Stimulated activated CD4-positive, alpha-beta T cell treated with anti-CD3 and anti-CD28 coated beads, Interleukin-12 subunit alpha, Interleukin-12 subunit beta, amount 100 ng/mL, for 48 hours (primary cell): ENCODE measurements around the gene KRTAP12-4.
"Not testable (repeated sequence)": the region's sequence is repeated elsewhere in the genome, so short reads cannot be mapped to it uniquely, and the experiment has no call there.

Experiments
- DNase-seq, 3 donors: peaks; one replicate each; pipeline ENCODE4 v3.0.0-alpha.2; 2020; ENCODE audit warnings: low read depth in 2 of 3, low spot score in 1 of 3

The KRTAP12-4 gene

DNA sequence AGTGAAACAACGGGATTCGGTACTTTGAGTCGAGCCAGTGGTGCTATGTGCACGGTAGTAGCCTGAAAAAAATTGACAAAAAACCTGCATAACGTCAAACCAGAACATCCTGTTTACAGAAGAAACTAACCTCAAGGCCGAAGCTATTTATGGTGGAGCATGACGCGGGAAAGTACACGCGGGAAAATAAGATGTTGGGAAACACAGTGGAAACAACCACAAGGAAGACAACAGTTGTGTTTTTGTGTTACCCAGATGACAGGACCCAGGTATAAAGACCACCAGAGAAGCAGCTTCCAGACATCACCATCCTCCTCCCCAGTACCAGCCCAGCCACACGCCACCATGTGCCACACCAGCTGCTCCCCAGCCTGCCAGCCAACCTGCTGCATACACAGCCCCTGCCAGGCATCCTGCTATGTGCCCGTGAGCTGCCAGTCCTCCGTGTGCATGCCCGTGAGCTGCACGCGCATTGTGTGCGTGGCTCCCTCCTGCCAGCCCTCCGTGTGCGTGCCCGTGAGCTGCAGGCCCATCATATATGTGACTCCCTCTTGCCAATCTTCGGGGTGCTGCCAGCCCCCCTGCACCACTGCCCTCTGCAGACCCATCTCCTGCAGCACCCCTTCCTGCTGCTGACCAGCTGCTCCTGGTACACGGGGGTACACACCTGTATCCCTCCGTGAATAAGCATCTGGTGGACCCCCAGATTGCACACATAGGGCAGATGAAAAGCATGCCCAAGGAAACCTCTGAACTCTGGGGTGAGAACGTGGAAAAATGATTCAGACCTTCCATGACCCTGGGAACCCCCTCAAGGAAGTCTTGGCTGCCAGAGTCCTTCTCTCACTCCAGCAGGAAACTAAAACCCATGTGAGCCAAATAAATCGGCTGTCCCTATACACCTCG lies 3.4 kb upstream of the KRTAP12-4 start, which contains the start of gene KRTAP12-3:
Gene KRTAP12-3 (plus strand): TSS at position 298 of the 906 bp plus-strand sequence. CDS start 48 bp downstream, at position 346.
- no peak for DNase-seq

- no peak for DNase-seq
Observed at GRCh38 chr21:44656868-44657267, 2.4 kb upstream of the KRTAP12-4 start.

DNA sequence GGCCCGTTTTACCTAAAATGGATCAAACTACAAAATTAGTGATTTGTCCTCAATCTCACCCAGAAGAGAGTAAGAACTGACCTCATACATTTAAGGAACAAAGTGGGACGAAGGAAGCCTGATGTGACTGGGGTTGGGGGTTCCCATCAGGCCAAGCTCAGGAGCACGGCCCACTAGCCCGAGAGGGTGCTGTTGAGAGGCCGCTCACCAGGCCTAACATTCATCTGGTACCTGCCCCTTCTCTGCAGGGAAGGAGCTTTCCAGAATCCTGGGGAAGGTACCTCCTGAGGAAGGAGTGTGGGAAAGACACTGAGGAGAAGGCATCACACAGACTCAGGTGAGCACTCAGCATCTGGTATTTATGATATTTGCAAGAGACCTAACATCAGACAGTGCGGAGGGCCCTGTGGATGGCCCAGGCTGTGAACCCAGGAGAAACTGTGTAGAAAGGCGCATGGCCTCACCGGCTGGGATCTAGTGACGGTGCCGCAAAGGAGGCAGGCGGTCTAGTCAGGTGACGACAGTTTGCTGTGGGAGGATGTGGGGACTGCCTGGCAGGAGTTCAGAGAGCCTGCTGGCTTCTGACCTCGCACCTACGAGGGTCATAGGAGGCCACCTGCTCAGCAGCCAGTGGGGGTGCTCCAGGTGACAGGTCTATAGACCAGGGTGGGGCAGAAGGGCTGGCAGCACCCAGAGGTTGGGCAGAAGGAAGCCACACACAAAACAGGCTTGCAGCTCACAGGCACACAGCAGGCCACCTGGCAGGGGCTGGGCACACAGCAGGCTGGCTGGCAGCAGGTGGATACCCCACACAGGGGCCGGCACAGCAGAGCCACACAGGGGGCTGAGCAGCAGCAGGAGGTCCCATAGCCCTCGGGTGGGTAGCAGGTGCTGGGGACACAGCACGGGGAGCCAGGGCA lies 543 bp downstream of the KRTAP12-4 start:
- DNase-seq: no peak

- DNase-seq: no peak
Observed at GRCh38 chr21:44653123-44653522, 1.3 kb downstream of the KRTAP12-4 start.

DNA sequence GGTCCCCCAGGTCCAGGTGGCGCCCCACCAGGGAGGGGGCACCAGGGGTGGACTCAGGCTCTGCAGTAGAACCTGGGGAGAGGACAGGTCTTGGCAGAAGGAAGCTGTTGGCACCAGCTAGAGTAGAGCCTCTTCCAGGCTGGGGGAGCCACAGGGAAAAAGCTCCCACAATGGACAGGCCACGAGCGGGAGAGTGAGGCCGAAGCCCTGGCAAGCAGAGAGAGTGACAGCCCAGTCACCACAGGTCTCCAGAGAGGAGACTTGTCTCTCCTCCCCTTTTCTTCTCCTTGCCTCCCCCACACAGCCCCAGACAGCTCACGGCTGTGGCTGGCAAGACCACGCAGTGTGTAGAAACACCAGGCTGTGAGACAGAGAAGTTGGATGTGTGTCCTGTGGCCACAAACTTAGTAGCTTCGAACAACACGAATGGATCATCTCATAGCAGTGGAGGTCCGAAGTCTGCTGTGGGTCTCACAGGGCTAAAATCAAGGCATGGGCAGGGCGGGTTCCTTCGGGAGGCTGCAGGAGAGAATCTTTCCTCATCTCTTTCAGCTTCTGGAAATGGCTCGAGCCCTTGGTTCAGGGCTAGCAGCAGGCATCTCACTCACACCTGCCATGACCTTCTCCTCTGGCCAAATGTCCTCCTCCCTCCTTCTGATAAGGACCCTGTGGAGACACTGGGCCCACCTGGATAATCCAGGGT lies 3.3 kb downstream of the KRTAP12-4 start:
- no peak for DNase-seq

GRCh38 chr21:44650265-44650972 lies 4.0 kb downstream of the KRTAP12-4 start:
- DNase-seq: no peak

DNA sequence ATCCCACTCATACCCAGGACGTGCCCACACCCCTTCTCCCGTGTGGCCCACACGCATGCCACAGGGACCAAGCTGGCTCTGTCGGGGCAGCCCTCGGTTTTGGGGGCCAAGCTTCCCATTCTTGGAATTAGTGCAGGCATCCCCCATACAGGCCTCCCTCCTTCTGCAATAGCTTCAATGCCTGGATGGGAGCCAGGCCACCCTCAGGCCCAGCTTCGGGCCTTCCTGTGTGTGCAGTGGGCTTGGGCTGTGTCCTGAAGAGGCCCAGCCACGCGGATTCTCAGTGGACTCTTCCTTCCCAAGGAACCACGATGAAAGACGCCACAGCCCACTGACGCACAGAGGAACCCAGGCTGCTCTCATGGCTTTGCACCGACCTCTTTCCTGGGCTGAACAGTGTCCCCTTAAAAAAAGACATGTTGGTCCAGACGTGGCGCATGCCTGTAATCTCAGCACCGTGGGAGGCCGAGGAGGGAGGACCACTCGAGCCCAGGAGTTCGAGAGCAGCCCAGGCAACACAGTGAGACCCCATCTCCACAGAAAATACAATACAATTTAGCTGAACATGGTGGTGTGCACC lies 4.8 kb downstream of the KRTAP12-4 start:
- no peak for DNase-seq

- no peak for DNase-seq
Observed at GRCh38 chr21:44648557-44649311, 5.7 kb downstream of the KRTAP12-4 start.

- DNase-seq: no peak
Observed at GRCh38 chr21:44647222-44647552, 7.3 kb downstream of the KRTAP12-4 start.

DNA sequence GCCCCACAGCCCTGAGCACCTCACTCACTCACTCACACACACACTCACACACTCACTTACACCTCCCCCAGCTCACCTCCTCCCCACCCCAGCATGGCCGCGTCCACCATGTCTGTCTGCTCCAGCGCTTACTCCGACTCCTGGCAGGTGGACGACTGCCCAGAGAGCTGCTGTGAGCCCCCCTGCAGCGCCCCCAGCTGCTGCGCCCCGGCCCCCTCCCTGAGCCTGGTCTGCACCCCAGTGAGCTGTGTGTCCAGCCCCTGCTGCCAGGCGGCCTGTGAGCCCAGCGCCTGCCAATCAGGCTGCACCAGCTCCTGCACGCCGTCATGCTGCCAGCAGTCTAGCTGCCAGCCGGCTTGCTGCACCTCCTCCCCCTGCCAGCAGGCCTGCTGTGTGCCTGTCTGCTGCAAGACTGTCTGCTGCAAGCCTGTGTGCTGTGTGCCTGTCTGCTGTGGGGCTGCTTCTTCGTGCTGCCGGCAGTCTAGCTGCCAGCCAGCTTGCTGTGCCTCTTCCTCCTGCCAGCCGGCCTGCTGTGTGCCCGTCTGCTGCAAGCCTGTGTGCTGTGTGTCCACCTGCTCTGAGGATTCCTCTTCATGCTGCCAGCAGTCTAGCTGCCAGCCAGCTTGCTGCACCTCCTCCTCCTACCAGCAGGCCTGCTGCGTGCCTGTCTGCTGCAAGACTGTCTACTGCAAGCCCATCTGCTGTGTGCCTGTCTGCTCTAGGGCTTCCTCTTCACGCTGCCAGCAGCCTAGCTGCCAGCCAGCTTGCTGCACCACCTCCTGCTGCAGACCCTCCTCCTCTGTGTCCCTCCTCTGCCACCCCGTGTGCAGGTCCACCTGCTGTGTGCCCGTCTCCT lies 7.9 kb downstream of the KRTAP12-4 start, which contains the start of gene KRTAP10-11:
Gene KRTAP10-11 (plus strand): TSS at position 49 of the 856 bp plus-strand sequence. CDS start 45 bp downstream, at position 94.
- not testable (repeated sequence) for DNase-seq

DNA sequence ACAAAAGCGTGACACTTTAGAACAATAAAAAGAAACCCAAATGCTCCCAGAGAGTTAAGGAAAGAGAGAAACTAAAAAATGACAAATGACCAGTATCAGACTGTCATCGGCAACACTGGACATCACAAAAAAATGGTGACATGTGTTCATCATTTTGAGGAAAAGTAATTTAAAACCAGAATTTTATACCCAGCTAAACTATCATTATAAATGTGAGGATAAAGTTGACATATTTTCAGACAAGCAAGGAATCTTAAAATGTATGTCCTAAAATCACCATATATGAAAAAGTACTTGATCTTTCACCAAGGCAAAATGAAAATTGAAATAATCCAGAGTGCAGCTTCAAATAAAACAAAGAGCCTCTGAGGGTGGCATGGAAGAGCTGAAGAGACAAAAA lies 9.6 kb downstream of the KRTAP12-4 start:
- no peak for DNase-seq

- DNase-seq: no peak
Observed at GRCh38 chr21:44643741-44644310, 10.6 kb downstream of the KRTAP12-4 start.

DNA sequence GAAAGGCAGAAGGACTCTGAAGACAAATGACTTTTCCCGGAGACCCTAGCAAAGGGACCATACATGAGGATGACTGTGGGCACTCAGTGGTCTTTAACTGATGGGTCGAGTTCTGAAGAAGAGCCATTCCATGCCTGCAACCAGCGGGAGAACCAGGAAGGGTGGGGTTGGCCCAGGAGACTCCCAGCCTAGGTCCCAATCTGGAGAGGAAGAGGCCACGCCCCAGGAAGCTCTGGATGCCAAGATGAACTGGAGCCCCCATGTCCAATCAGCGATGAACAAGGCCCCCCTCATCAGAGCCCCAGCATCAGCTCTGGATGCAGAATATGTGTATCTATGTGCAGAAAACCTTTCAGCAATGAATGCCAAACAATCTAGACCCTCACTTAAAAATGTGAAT lies 13.7 kb downstream of the KRTAP12-4 start:
- no peak for DNase-seq

GRCh38 chr21:44639331-44639655 lies 15.2 kb downstream of the KRTAP12-4 start:
- no peak for DNase-seq

DNA sequence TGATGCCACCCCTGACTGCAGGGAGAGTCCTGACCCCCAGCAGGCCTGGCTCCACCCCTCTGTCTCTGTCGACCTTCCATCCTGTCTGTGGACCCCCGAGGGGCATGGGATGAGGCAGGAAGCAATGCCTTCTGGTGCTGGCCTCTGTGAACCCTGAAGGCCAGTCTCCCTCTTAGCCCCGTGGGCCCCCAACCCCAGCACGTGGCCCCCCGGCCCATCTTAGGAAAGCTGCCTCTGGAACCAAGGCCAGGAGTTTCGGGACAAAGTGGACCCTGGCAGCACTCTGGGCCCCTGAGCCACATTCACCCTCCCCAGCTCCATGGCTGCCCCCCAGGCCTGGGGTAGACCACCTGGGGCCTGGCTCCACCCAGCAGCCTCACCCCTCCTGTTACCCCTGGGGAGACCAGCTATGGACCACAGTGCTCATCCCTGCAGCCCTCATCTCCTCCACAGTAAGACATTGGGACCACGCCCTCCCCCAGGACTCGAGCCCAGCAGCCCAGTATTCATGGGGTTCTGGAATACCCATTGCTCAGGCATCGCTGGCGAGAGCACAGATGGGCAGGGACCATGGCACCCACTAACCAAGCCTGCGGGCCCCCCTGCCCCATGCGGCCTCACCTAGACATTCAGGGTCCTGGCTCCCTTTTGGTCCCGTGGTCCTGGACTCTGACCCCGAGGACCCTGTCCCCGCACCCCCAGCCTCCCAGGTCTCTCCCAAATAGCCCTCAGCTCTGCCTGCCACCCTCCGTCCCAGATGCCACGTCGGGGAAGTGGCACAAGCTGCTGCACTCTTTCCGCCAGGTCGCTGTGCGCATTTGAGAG lies 15.7 kb downstream of the KRTAP12-4 start:
- DNase-seq: not testable (repeated sequence)

DNA sequence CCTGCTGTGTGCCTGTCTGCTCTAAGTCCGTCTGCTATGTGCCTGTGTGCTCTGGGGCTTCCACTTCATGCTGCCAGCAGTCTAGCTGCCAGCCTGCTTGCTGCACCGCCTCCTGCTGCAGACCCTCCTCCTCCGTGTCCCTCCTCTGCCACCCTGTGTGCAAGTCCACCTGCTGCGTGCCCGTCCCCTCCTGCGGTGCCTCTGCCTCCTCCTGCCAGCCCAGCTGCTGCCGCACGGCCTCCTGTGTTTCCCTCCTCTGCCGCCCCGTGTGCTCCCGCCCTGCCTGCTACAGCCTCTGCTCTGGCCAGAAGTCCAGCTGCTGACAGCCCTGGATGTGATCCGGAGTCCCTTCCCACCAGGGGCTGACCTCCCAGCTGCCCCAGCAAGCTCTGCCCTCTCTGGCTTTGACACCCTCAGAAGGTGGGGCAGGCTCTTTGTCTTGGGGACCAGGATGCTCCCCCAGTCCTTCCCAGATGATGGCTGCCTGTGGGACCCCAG lies 16.6 kb downstream of the KRTAP12-4 start:
- DNase-seq: not testable (repeated sequence)
